Gastrocnemius medialis (tissue), 4 donors: ENCODE data around the gene MAP2K5.

Source experiments
- POLR2A ChIP-seq, 2 donors: fragments of 450-650 bp; IDR thresholded peaks; one replicate each; pipeline ENCODE4 v1.6.1; 2017; ENCODE audit warnings: antibody characterized with exemption in 2 of 2, mild to moderate bottlenecking in 2 of 2, moderate library complexity in 2 of 2
- TF ChIP-seq, protein P1 (sequence below), 5 experiments: fragments of 450-650 bp in 3 of 5; fragments of 200-600 bp in 2 of 5; sonication (generic) in 2 of 5; IDR thresholded peaks in 4 of 5; conservative IDR thresholded peaks in 1 of 5; 1 replicate in 4 of 5; 2 replicates in 1 of 5; pipeline ENCODE4 v1.5.1; 2016 to 2019; ENCODE audit warnings: antibody characterized with exemption in 5 of 5, mild to moderate bottlenecking in 3 of 5, moderate library complexity in 3 of 5

DNA sequence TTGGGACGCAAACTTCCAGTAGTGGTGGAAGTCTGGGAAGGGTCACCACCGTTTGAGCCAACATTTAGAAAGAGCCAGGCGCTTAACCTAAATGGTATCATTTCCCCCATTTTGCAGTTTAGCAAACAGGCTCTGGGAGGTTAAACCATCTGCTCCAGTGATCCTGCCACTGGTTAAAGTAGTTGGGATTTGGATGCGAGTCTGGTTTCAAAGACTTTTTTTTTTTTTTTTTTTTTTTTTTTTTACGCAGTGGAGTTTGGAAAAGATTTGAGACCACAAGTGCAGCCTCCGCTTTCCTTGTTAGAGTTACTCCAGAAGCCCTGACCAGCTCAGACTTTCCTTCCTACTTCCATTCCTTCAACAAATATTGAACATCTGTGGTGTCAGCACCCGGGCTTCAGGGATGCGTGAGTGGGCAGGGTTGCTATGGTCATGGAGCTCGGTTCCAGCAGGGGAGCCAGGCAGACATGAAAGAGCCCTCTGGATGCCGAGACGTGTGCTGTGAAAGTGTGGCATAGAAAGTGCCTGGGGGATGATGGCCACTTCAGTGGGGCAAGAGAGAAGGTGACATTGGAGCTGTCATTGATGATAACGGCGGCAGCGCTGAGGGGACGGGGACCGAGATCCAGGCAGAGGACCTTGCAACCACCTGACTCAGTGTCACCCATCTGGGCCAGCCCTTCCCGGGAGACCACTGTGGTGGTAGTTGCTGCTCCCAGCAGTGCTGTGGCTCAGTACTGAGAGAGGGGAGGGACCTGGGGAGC lies 298.4 kb downstream of the MAP2K5 start:
- TF ChIP-seq, protein P1, sequence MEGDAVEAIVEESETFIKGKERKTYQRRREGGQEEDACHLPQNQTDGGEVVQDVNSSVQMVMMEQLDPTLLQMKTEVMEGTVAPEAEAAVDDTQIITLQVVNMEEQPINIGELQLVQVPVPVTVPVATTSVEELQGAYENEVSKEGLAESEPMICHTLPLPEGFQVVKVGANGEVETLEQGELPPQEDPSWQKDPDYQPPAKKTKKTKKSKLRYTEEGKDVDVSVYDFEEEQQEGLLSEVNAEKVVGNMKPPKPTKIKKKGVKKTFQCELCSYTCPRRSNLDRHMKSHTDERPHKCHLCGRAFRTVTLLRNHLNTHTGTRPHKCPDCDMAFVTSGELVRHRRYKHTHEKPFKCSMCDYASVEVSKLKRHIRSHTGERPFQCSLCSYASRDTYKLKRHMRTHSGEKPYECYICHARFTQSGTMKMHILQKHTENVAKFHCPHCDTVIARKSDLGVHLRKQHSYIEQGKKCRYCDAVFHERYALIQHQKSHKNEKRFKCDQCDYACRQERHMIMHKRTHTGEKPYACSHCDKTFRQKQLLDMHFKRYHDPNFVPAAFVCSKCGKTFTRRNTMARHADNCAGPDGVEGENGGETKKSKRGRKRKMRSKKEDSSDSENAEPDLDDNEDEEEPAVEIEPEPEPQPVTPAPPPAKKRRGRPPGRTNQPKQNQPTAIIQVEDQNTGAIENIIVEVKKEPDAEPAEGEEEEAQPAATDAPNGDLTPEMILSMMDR (IDR thresholded peaks at IDR 0.05 in 4 of 5, conservative IDR thresholded peaks at IDR 0.05 in 1 of 5): no peak
- no peak for TF ChIP-seq POLR2A (IDR thresholded peaks at IDR 0.05)
